ENCODE data around the gene CANT1. TPM values are rescaled to one million over a fixed set of nuclear protein-coding genes. Genes with fewer than 3 reads are reported as not detected.

Gene CANT1
- total and polyA plus RNA-seq, 2 donors = 20.9 to 32.1 TPM

GRCh38 chr17:78995761-78996451, 13.7 kb downstream of the CANT1 start:
- no peaks in the 10 kb centered on the region for H3K36me3 ChIP-seq (ENCODE audit: insufficient read depth)
- WGBS = 66% methylated on average over 18 of the region's 18 CpGs

DNA sequence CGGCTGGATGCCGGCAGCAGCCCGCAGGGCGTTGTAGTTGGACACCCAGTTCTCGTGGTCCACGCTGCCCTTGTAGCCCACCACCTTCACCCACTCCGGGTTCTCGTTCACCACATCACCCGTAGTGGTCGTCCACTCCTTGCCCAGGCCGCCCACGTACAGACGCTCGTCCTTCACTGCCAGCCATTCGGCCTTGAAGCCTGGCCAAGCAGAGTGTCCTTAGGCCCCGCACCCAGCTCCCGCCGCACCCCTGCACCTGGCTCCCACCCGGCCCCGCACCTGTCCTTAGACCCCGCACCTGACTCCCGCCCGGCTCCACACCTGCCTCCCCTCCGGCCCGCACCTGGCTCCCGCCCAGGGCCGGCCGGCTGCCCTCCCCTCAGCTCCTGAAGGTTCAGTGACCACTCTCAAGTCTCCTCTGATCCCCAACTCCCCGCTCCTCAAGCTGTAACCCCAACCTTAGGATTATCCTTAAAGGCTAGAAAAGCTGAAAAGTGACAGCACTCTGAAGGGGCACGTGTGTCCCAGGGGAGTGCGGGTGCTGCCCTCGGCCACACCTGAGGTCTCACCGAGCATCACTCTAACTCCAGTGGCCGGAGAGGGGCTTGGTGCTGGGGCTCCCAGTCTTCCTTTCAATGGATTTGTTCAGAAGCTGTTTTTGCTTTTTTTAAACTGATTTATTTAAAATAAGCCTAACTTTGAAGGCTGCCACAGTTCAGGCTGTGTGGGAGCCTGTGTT, 14.4 kb downstream of the CANT1 start:
- Histone ChIP-seq H3K27ac (ENCODE audit: low read depth) (no peak overlapping the region), H3K4me1 (ENCODE audit: insufficient read depth) (no peaks in the 10 kb centered on the region), H3K36me3 (ENCODE audit: insufficient read depth) (no peaks in the 10 kb centered on the region), H3K4me3 (ENCODE audit: low read depth, low read length) (no peak overlapping the region)
- WGBS = 95% methylated on average over 34 of the region's 34 CpGs
- DNase-seq (ENCODE audit: extremely low spot score) = no peak

More at GRCh38 chr17:78995761-78996451, 13.7 kb downstream of the CANT1 start:
- no peaks in the 10 kb centered on the region for H3K4me1 ChIP-seq (ENCODE audit: insufficient read depth)
- DNase-seq (ENCODE audit: extremely low spot score) = no peak
- H3K27ac ChIP-seq (ENCODE audit: low read depth) = no peak overlapping the region
- no peak overlapping the region for H3K4me3 ChIP-seq (ENCODE audit: low read depth, low read length)

DNA sequence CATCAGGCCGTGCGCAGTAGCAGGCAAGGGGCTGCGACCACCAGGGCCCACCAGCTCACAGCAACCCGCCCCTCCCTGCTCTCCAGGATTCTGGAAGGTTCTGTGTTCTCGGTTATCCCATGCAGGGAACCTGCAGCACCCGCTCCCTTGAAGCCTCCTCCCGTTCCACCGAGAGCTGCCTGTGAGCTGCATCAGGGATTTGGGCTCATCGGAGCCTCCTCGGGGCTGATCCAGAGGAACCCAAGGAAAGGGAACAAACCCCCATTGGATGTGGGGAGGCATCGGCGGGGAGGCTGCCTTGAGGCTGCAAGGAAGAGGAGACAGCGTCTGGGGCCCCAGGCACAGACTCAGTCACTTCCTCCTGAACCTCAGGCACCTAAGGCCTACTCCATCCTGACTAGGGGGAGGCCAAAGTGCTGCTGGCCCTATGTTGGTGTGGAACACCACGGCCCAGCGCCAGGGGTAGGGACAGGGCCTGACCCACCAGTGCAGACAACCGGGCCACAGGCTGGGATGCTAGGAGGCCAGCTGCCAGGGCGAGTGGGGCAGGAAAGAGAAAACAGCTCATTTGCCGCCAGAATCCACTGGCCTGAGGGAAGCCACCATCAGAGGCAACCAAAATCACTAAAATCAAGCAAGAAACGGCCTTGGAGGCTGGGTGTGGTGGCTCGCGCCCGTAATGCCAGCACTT, 15.4 kb downstream of the CANT1 start:
- no peaks in the 10 kb centered on the region for H3K36me3 ChIP-seq (ENCODE audit: insufficient read depth)
- no peak overlapping the region for H3K4me3 ChIP-seq (ENCODE audit: low read depth, low read length)
- H3K4me1 ChIP-seq (ENCODE audit: insufficient read depth) = no peaks in the 10 kb centered on the region
- H3K27ac ChIP-seq (ENCODE audit: low read depth) = no peak overlapping the region
- DNase-seq (ENCODE audit: extremely low spot score) = no peak
- 89% methylated on average over 22 of the region's 22 CpGs for WGBS

DNA sequence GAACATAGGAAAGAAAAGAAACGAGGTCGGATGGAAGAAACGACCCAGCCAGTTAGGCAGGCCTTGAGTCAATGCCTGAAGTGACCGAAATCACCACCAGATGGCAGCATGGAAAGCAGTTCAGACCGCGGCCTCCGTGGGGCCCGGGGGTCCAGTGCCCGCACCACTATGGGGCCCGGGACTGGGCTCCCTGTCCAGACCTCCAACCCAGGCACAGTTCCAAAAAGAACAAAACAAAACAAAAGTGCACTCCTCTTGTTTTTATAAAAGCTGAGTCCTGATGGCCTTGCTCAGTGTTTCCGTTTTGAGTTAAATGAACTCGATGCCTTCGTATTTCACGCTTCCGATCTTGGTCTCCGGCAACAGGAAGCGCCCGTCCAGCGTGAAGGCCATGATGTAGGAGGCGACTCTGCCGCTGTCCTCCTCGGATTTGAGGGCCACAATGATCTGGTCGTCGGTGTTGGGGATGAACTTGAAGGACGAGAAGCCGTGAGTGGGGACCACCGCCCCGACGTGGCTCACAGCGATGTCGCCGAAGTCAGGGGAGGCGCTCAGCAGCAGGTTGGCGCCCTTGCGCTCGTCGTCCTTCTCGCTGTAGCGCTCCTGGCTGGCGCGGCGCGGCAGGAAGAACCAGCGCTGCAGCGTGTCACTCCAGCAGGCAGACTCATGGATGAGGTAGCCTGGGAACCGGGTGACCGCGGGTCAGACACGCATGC, 16.2 kb downstream of the CANT1 start:
- no peak for DNase-seq (ENCODE audit: extremely low spot score)
- Histone ChIP-seq H3K4me3 (ENCODE audit: low read depth, low read length) (no peak overlapping the region), H3K27ac (ENCODE audit: low read depth) (no peak overlapping the region), H3K4me1 (ENCODE audit: insufficient read depth) (no peaks in the 10 kb centered on the region), H3K36me3 (ENCODE audit: insufficient read depth) (no peaks in the 10 kb centered on the region)
- WGBS = 79% methylated on average over 49 of the region's 49 CpGs

- no peak overlapping the region for H3K27ac ChIP-seq (ENCODE audit: low read depth)
- H3K36me3 ChIP-seq (ENCODE audit: insufficient read depth) = no peaks in the 10 kb centered on the region
- no peak overlapping the region for H3K4me3 ChIP-seq (ENCODE audit: low read depth, low read length)
- no peaks in the 10 kb centered on the region for H3K4me1 ChIP-seq (ENCODE audit: insufficient read depth)
- 74% methylated on average over 12 of the region's 12 CpGs for WGBS
- no peak for DNase-seq (ENCODE audit: extremely low spot score)
Observed at GRCh38 chr17:78992542-78993212, 16.9 kb downstream of the CANT1 start.

DNA sequence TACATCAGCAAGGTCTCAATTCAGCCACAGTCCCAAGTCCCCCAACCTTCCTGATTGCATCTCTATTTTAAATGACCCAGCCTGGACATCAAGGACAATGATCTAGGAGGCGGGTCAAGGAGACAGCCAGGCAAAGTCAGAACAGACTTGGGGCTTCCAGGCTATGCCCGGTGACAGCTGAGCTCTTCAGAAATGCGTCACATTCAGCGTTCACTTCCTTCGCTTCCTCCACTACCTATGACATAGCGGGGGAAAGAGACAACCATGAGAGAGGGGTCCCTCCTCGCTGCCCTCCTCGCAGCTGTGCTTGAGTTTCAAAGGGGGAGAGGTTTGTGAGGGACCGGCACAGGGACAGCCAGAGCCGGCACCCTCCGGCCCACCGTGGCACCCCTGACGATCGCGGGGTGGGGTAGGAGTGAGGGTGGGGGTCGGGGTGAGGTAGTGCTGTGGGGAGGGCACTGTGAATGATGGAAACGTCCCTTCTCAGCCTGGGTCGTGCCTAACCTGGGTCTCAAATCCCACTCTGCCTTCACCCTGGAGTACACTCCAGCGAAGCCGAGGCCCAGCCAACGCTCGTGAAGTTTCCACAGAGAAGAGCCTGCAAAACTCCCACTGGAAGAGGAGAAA, 17.5 kb downstream of the CANT1 start:
- no peak for DNase-seq (ENCODE audit: extremely low spot score)
- no peak overlapping the region for H3K4me3 ChIP-seq (ENCODE audit: low read depth, low read length)
- no peaks in the 10 kb centered on the region for H3K4me1 ChIP-seq (ENCODE audit: insufficient read depth)
- no peak overlapping the region for H3K27ac ChIP-seq (ENCODE audit: low read depth)
- WGBS = 91% methylated on average over 22 of the region's 22 CpGs
- no peaks in the 10 kb centered on the region for H3K36me3 ChIP-seq (ENCODE audit: insufficient read depth)

DNA sequence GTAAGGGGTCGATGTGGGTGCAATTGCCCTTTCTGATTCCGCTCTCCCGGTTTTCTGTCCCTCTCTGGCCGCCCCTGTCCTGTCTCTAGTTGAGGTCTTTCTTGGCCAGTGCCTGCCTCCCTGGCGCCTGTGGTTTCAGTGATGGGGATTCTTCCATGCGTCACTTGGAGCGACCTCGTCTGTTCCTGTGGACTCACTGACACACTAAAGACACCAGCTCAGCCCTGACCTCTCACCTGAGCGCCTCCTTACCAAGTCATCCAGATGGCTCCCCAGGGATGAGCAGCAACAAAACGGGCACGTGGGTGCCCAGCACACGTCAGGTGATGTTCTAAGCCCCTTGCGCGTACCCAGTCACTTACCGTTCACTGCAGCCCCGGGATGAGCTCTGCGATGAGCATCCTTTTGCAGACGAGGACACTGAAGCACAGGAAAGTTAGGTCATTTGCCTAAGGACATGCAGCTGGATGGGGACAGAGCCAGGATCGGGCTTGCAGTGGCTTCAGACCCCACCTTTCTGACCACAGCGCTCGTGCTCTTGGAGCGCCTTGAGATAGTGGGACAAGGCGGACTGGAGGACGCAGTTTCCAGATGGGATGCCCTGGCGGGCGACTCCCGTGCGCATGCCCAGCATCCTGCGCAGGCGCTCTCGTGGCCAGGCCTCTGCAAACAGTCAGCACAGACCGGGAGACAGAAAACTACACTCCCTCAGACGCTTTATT, 18.4 kb downstream of the CANT1 start:
- Histone ChIP-seq H3K4me1 (ENCODE audit: insufficient read depth) (no peaks in the 10 kb centered on the region), H3K27ac (ENCODE audit: low read depth) (no peak overlapping the region), H3K4me3 (ENCODE audit: low read depth, low read length) (no peak overlapping the region), H3K36me3 (ENCODE audit: insufficient read depth) (no peaks in the 10 kb centered on the region)
- no peak for DNase-seq (ENCODE audit: extremely low spot score)
- 92% methylated on average over 33 of the region's 33 CpGs for WGBS

GRCh38 chr17:78990349-78991016, 19.1 kb downstream of the CANT1 start:
- WGBS = 97% methylated on average over 29 of the region's 29 CpGs
- no peak for DNase-seq (ENCODE audit: extremely low spot score)
- H3K27ac ChIP-seq (ENCODE audit: low read depth) = no peak overlapping the region
- H3K36me3 ChIP-seq (ENCODE audit: insufficient read depth) = no peaks in the 10 kb centered on the region
- H3K4me3 ChIP-seq (ENCODE audit: low read depth, low read length) = no peak overlapping the region
- H3K4me1 ChIP-seq (ENCODE audit: insufficient read depth) = no peaks in the 10 kb centered on the region

- Histone ChIP-seq H3K4me1 (ENCODE audit: insufficient read depth) (no peaks in the 10 kb centered on the region), H3K4me3 (ENCODE audit: low read depth, low read length) (no peak overlapping the region), H3K36me3 (ENCODE audit: insufficient read depth) (no peaks in the 10 kb centered on the region), H3K27ac (ENCODE audit: low read depth) (no peak overlapping the region)
- 52% methylated on average over 6 of the region's 6 CpGs for WGBS
- no peak for DNase-seq (ENCODE audit: extremely low spot score)
Observed at GRCh38 chr17:78988152-78988551, 21.4 kb downstream of the CANT1 start.

DNA sequence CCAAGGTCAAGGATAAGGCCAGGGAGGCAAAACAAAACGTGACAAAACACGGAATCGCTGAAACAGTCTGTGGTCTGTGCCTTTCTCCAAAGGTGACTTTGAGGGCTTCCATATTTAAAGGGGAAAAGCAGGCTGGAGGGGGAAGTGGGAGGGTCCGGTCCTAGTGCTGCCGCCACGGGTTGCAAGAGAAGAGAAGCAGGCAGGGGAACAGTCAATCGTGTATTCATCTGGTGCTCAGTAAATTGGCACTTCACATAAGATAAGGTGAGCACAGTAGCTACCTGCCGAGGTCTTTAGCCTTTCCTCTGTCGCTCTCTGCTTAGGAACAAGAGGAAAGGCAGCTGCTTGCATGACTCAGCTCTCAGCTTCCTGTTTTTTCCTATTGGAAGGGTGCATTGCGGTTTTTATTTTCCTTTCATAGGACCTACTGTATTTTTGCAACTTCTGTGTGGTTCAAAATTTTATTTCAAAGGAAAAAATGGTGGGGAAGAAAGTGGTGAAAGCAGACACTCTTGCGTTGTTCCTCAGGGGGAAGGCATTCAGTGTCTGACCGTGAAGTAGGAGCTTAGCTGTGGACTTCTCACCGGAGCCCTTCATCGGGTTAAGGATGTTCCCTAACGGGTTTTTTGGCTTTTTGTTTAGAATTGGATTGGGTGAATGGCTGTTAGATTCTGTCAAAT, 22.8 kb downstream of the CANT1 start:
- H3K4me3 ChIP-seq (ENCODE audit: low read depth, low read length) = peak overlapping the region; percentile 29
- 10% methylated on average over 15 of the region's 15 CpGs for WGBS
- DNase-seq (ENCODE audit: extremely low spot score) = no peak

DNA sequence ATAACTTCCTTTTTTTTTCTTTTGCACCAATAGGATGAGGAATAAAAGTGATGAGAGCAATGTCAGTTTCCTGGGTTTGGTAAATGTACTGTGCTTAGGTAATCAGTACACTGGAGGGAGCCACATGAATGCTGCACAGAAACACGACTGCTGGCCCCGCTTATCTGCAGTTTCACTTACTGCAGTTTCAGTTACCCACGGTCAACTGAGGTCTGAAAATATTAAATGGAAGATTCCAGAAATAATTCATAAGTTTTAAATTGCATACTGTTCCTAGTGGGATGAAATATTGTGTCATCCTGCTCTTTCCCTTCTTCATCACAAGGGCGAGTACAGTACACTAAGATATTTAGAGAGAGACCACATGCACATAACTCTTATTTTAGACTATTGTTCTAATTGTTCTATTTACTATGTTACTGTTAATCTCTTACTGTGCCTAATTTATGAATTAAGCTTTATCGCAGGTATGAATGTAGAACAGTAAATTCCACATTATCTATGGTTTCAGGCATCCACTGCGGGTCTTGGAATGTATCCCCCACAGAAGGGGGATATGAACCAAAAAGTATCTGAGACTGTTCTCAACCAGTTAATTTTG, 23.4 kb downstream of the CANT1 start:
- Histone ChIP-seq H3K27ac (ENCODE audit: low read depth) (no peak overlapping the region), H3K4me1 (ENCODE audit: insufficient read depth) (no peaks in the 10 kb centered on the region), H3K36me3 (ENCODE audit: insufficient read depth) (no peaks in the 10 kb centered on the region), H3K4me3 (ENCODE audit: low read depth, low read length) (no peak overlapping the region)
- no peak for DNase-seq (ENCODE audit: extremely low spot score)
- 32% methylated on average over 6 of the region's 6 CpGs for WGBS

More for the DNA sequence above, 22.8 kb downstream of the CANT1 start:
- Histone ChIP-seq H3K27ac (ENCODE audit: low read depth) (peak overlapping the region; percentile 38), H3K4me1 (ENCODE audit: insufficient read depth) (no peaks in the 10 kb centered on the region), H3K36me3 (ENCODE audit: insufficient read depth) (no peaks in the 10 kb centered on the region)
